B cell (primary cell): Measurements from ENCODE around the gene KRT79. TPM values are rescaled to one million over a fixed set of nuclear protein-coding genes. Genes with fewer than 3 reads are reported as not detected.
A peak's percentile ranks its signal among the peaks of the same experiment; 100 is the strongest.

ENCODE experiments used
- ATAC-seq: fragments of 200-7000 bp; cut with Tn5 transposase; one replicate; pipeline ENCODE4 v1.10.0; 2021; ENCODE audit warnings: low read depth, mild to moderate bottlenecking, moderate number of reproducible peaks, moderate library complexity
- CTCF ChIA-PET: fragments of 350-600 bp; sonication (Branson Sonifier 250); formaldehyde crosslinking; loops from one replicate; lab custom pipeline; 2021; ENCODE audit warnings: antibody characterized with exemption, inconsistent platforms; lab: Charles Lee
- POLR2A ChIA-PET: fragments of 350-600 bp; sonication (Branson Sonifier 250); formaldehyde crosslinking; loops from one replicate; lab custom pipeline; 2021; ENCODE audit warnings: antibody characterized with exemption; lab: Charles Lee
- DNase-seq: peaks from one replicate; pipeline ENCODE4 v3.0.0; 2013
- H2AFZ ChIP-seq: 2 replicates; pipeline ENCODE4 v1.6.1; 2012; ENCODE audit warnings: mild to moderate bottlenecking, low read depth, low read length; ENCODE audit not compliant: insufficient read depth, poor library complexity, severe bottlenecking
- H3K27ac ChIP-seq, 2 donors: 1 replicate in 1 of 2; 2 replicates in 1 of 2; pipeline ENCODE4 v1.5.1; 2012 to 2013; ENCODE audit warnings: low read length in 2 of 2, mild to moderate bottlenecking in 2 of 2, moderate library complexity in 1 of 2
- H3K27me3 ChIP-seq, 4 experiments: fragments of 200-600 bp in 1 of 4; sonication (generic) in 1 of 4; replicated peaks in 1 of 4; 1 replicate in 2 of 4; 2 replicates in 2 of 4; pipeline versions ENCODE4 v1.6.1 to v1.7.0; 2013 to 2016; ENCODE audit warnings: low read length in 3 of 4, mild to moderate bottlenecking in 2 of 4, mixed read lengths in 1 of 4, moderate library complexity in 1 of 4; ENCODE audit not compliant: insufficient read depth in 4 of 4, control insufficient read depth in 3 of 4; ENCODE audit errors: control extremely low read depth in 1 of 4
- H3K36me3 ChIP-seq, 2 experiments: replicated peaks in 1 of 2; 1 replicate in 1 of 2; 2 replicates in 1 of 2; pipeline versions ENCODE4 v1.6.1 to v1.7.1; 2013; ENCODE audit warnings: low read length in 1 of 2; ENCODE audit not compliant: insufficient read depth in 2 of 2, control insufficient read depth in 1 of 2; ENCODE audit errors: control extremely low read depth in 1 of 2, extremely low read depth in 1 of 2
- H3K4me1 ChIP-seq, 2 donors: fragments of 200-600 bp in 1 of 2; sonication (generic) in 1 of 2; 1 replicate in 1 of 2; 2 replicates in 1 of 2; pipeline versions ENCODE4 v1.5.1 to v1.6.1; 2013 to 2017; ENCODE audit warnings: low read length in 2 of 2; ENCODE audit not compliant: control insufficient read depth in 2 of 2, insufficient read depth in 2 of 2
- H3K4me2 ChIP-seq: replicated peaks from 2 replicates; pipeline ENCODE3; 2012; ENCODE audit warnings: mild to moderate bottlenecking, low read depth, low read length; ENCODE audit not compliant: poor library complexity, severe bottlenecking
- H3K4me3 ChIP-seq, 5 experiments: fragments of 200-600 bp in 1 of 5; sonication (generic) in 1 of 5; 1 replicate in 3 of 5; 2 replicates in 2 of 5; pipeline versions ENCODE4 v1.5.1 to v1.7.0; 2011 to 2016; ENCODE audit warnings: low read length in 4 of 5, mild to moderate bottlenecking in 4 of 5, low read depth in 2 of 5, control low read depth in 1 of 5, moderate library complexity in 1 of 5; ENCODE audit not compliant: insufficient read depth in 1 of 5; ENCODE audit errors: control extremely low read depth in 1 of 5, extremely low read depth in 1 of 5
- H3K79me2 ChIP-seq: fragments of 200-600 bp; sonication (generic); one replicate; pipeline ENCODE4 v1.6.0; 2016; ENCODE audit warnings: low read length; ENCODE audit not compliant: control insufficient read depth, insufficient read depth
- H3K9ac ChIP-seq: fragments of 200-600 bp; sonication (generic); 2 replicates; pipeline ENCODE4 v1.6.1; 2017; ENCODE audit warnings: mild to moderate bottlenecking, low read length, moderate library complexity
- H3K9me3 ChIP-seq, 3 donors: one replicate each; pipeline versions ENCODE4 v1.6.1 to v1.7.1; 2013; ENCODE audit warnings: low read length in 2 of 3; ENCODE audit not compliant: control insufficient read depth in 2 of 3, insufficient read depth in 1 of 3; ENCODE audit errors: control extremely low read depth in 1 of 3
- H4K20me1 ChIP-seq: 2 replicates; pipeline ENCODE4 v1.6.0; 2012; ENCODE audit warnings: mild to moderate bottlenecking, low read length; ENCODE audit not compliant: insufficient read depth, control insufficient read depth, poor library complexity, severe bottlenecking
- H3K27ac Mint-ChIP-seq: one replicate; pipeline ENCODE4 v1.8.0; 2021; ENCODE audit warnings: mixed read lengths
- H3K27me3 Mint-ChIP-seq: one replicate; pipeline ENCODE4 v1.8.0; 2021; ENCODE audit warnings: mixed read lengths
- H3K4me1 Mint-ChIP-seq: one replicate; pipeline ENCODE4 v1.8.0; 2021; ENCODE audit warnings: mixed read lengths
- H3K4me3 Mint-ChIP-seq: one replicate; pipeline ENCODE4 v1.8.0; 2021; ENCODE audit warnings: mixed read lengths
- H3K9me3 Mint-ChIP-seq: one replicate; pipeline ENCODE4 v1.8.0; 2022; ENCODE audit warnings: mixed read lengths; ENCODE audit not compliant: insufficient read depth
- EZH2 ChIP-seq: IDR thresholded peaks from 2 replicates; pipeline ENCODE4 v1.6.1; 2012; ENCODE audit warnings: borderline replicate concordance, low read depth, mild to moderate bottlenecking, moderate library complexity, low read length; ENCODE audit not compliant: insufficient read depth, poor library complexity, severe bottlenecking
- WGBS: methylation state at CpG from one replicate; pipeline ENCODE4 v1.1.5; 2013; ENCODE audit warnings: missing lambda C conversion rate; ENCODE audit not compliant: insufficient coverage; 5-methylcytosine and 5-hydroxymethylcytosine counted together
- intact Hi-C: fragments of 100-400 bp; cut with micrococcal nuclease; formaldehyde crosslinking; loops from one replicate; pipeline ENCODE4 v1.10.0; 2022
- polyA plus RNA-seq: library from polyadenylated mRNA; depleted of rRNA; stranded (reverse); fragments of >200 nt; gene quantifications from 2 replicates; pipeline ENCODE4 v1.2.3, GENCODE V29; 2012
- total RNA-seq, 2 donors: library from RNA; stranded (reverse); fragments of 120-200 nt in 1 of 2; gene quantifications; 1 replicate in 1 of 2; 2 replicates in 1 of 2; pipeline versions ENCODE4 v1.2.3 to v1.2.4, GENCODE V29; 2013 to 2022
- TF ChIP-seq, protein P1 (sequence below): fragments of 200-600 bp; IDR thresholded peaks from one replicate; pipeline ENCODE4 v1.8.0; 2022; ENCODE audit warnings: antibody characterized with exemption, mild to moderate bottlenecking

Gene KRT79
- total and polyA plus RNA-seq, 2 donors (not counting 1 experiment from before 2014, with no cell fraction given), result not detected

DNA sequence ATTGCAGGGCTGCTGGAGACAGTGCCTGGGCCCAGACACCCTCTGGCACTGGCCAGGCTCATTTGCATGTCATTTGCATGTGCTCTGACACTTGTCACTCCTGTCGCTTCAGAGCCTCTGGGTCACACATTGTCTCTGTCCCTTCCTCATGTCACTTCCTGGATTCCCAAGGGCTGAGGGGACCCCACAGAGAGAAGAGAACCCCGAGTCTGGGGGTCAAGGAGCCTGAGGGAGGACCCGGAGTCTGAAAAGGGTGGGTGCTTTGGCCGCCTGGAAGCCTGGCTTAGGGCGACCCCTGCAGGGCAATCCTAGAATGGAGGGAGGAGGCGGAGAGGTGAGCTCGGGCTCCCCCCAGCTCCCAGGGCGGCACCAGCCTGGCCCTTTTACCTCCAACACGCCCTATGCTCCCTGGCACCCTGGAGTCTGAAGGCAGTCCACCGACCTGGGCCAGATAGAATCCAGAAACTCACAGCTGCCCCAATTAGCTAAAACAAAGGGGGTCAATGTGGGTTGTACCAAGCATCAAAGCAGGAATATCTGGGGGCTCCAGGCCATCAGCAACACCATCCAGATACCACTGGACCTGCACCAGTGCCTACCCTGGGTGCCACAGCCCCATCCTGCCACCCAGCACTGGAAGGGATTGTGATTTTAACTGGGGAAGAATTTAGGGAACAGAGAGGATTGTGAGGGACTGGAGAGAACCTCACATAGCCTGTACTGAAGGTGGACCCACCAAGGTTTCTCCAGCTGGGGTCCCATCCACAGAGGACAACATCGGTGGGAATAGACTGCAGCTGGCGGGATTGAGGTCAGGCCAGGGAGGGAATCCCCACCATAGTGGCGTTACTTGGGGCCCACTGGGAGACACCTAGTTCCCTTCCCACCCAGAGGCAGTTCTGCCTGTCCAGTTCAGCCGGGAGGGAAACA lies 36.5 kb upstream of the KRT79 start:
- Histone ChIP-seq H3K9ac (no peak overlapping the region), H3K27me3 (peaks cover 0 to 19% (median 4%) of the 10 kb centered on the region in 4 experiments), H3K4me1 (peaks cover 25 to 32% of the 10 kb centered on the region in 2 donors), H3K4me3 (no peak overlapping the region), H3K36me3 (no peaks in the 10 kb centered on the region), H2AFZ (peak overlapping the region; percentile 54), H3K9me3 (no peaks in the 10 kb centered on the region), H3K27ac (no peak overlapping the region), H4K20me1 (no peaks in the 10 kb centered on the region), H3K4me2 (peak overlapping the region; percentile 60), H3K79me2 (no peaks in the 10 kb centered on the region)
- Mint-ChIP-seq H3K27me3 (peaks cover 13% of the 10 kb centered on the region), H3K9me3 (no peaks in the 10 kb centered on the region), H3K27ac (no peak overlapping the region), H3K4me1 (peaks cover 37% of the 10 kb centered on the region), H3K4me3 (peak overlapping the region; percentile 6)
- WGBS, result 31% methylated on average over 12 of the region's 14 CpGs
- peak; percentile 73 for DNase-seq
- intact Hi-C loops, result loop anchor here (10.0 kb wide), 2 partner anchors 286 to 716 kb away; no protein-coding TSS in a partner anchor
- ChIA-PET POLR2A (interaction anchor here (0.6 kb wide), 1 partner anchor 225 kb away, joined by 3 read pairs; no protein-coding TSS in a partner anchor), CTCF (interaction anchor here (1.8 to 2.5 kb wide), 2 partner anchors 9 to 14 kb away, joined by 11 to 12 read pairs; no protein-coding TSS in a partner anchor)
- ATAC-seq, result peak; percentile 51
- TF ChIP-seq, protein P1, sequence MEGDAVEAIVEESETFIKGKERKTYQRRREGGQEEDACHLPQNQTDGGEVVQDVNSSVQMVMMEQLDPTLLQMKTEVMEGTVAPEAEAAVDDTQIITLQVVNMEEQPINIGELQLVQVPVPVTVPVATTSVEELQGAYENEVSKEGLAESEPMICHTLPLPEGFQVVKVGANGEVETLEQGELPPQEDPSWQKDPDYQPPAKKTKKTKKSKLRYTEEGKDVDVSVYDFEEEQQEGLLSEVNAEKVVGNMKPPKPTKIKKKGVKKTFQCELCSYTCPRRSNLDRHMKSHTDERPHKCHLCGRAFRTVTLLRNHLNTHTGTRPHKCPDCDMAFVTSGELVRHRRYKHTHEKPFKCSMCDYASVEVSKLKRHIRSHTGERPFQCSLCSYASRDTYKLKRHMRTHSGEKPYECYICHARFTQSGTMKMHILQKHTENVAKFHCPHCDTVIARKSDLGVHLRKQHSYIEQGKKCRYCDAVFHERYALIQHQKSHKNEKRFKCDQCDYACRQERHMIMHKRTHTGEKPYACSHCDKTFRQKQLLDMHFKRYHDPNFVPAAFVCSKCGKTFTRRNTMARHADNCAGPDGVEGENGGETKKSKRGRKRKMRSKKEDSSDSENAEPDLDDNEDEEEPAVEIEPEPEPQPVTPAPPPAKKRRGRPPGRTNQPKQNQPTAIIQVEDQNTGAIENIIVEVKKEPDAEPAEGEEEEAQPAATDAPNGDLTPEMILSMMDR, result peak; percentile 75
- no peak for TF ChIP-seq EZH2

DNA sequence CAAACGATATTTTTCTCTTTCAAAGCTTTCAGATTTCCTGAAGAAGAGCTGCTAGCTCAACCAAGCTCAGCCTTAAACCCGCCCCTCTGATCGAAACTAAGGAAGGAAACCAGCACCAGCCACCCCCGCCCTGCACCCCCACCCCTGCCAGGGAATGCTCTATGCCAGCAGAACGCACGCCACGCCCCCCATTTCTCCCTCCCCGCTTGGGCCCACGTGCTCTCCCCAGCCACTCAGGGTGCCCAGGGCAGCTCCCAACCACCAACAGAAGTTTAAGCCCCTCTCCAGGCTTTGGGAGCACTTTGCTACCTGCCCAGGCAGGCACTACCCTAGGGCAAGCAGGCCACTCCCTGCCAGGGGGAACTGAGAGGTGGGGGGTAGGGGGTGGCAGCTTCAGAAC lies 33.5 kb upstream of the KRT79 start:
- Histone ChIP-seq H3K4me1 (peaks cover 13 to 20% of the 10 kb centered on the region in 2 donors), H3K27ac (no peak overlapping the region), H3K79me2 (no peaks in the 10 kb centered on the region), H3K4me3 (no peak overlapping the region), H2AFZ (peak overlapping the region; percentile 50), H3K36me3 (no peaks in the 10 kb centered on the region), H3K27me3 (no peaks in the 10 kb centered on the region), H3K9me3 (no peaks in the 10 kb centered on the region), H3K9ac (no peak overlapping the region), H3K4me2 (peak overlapping the region; percentile 43), H4K20me1 (no peaks in the 10 kb centered on the region)
- Mint-ChIP-seq H3K27ac (no peak overlapping the region), H3K9me3 (no peaks in the 10 kb centered on the region), H3K4me3 (peak overlapping the region; percentile 34), H3K4me1 (peaks cover 23% of the 10 kb centered on the region), H3K27me3 (no peaks in the 10 kb centered on the region)
- ATAC-seq (no peak), DNase-seq (no peak)
- POLR2A ChIA-PET, result no interaction called here
- 0% methylated on average over 5 of the region's 9 CpGs for WGBS
- CTCF ChIA-PET, result interaction anchor here (0.6 to 1.4 kb wide), 5 partner anchors 10 to 210 kb away, joined by 3 to 7 read pairs (median 3); no protein-coding TSS in a partner anchor
- intact Hi-C loops, result no loop called here
- TF ChIP-seq, protein P1, result no peak
- no peak for TF ChIP-seq EZH2
